Lung microvascular endothelial cell (primary cell): ENCODE results near the gene KRT4. TPM values are rescaled to one million over a fixed set of nuclear protein-coding genes. Genes with fewer than 3 reads are reported as not detected.

Source experiments
- DNase-seq, 2 donors: peaks; one replicate each; pipeline versions ENCODE4 v3.0.0 to v3.0.0-alpha.2; 2010; ENCODE audit warnings: low read depth in 2 of 2
- total RNA-seq: library from RNA; depleted of rRNA; stranded (reverse); fragments of >200 nt; gene quantifications from 2 replicates; pipeline ENCODE4 v1.2.1, GENCODE V29; 2014

The KRT4 gene
- total RNA-seq, 1 donor from 2014 or later: not detected

- DNase-seq: no peak
These were observed 8.1 kb upstream of the KRT4 start for GRCh38 chr12:52821826-52822660.

GRCh38 chr12:52821071-52821730 lies 7.3 kb upstream of the KRT4 start:
- DNase-seq: no peak

GRCh38 chr12:52820521-52820920 lies 6.6 kb upstream of the KRT4 start:
- DNase-seq: no peak

- DNase-seq: no peak
These were observed 6.0 kb upstream of the KRT4 start for GRCh38 chr12:52819731-52820510.

- DNase-seq: no peak
These were observed 5.0 kb upstream of the KRT4 start for GRCh38 chr12:52818887-52819420.

- DNase-seq: no peak
These were observed 4.5 kb upstream of the KRT4 start for GRCh38 chr12:52818388-52818787.

GRCh38 chr12:52817699-52818238 lies 3.9 kb upstream of the KRT4 start:
- DNase-seq: no peak

GRCh38 chr12:52817003-52817698 lies 3.2 kb upstream of the KRT4 start:
- DNase-seq: no peak

- no peak for DNase-seq
These were observed 2.0 kb upstream of the KRT4 start for GRCh38 chr12:52815676-52816588.

GRCh38 chr12:52815161-52815560 lies 1.2 kb upstream of the KRT4 start:
- DNase-seq: no peak

- DNase-seq: no peak
These were observed 817 bp upstream of the KRT4 start for GRCh38 chr12:52814710-52815155.

- no peak for DNase-seq
These were observed 605 bp downstream of the KRT4 start for GRCh38 chr12:52813203-52813819.

- no peak for DNase-seq
These were observed 1.2 kb downstream of the KRT4 start for GRCh38 chr12:52812749-52813148.

- DNase-seq: no peak
These were observed 1.9 kb downstream of the KRT4 start for GRCh38 chr12:52812073-52812400.

- no peak for DNase-seq
These were observed 2.5 kb downstream of the KRT4 start for GRCh38 chr12:52811191-52812072.

GRCh38 chr12:52810554-52810953 lies 3.4 kb downstream of the KRT4 start:
- DNase-seq: no peak

GRCh38 chr12:52809166-52809565 lies 4.8 kb downstream of the KRT4 start:
- DNase-seq: no peak

- no peak for DNase-seq
These were observed 5.2 kb downstream of the KRT4 start for GRCh38 chr12:52808573-52809160.
